Stimulated activated naive B cell treated with anti-CD40 and anti-IgM and Interleukin-4, amounts not matched to agents 10 μg/mL and 1 μg/mL and 100 μg/mL, for 72 hours (primary cell): ENCODE measurements around the gene SRD5A1.
"Not testable (repeated sequence)": the region's sequence is repeated elsewhere in the genome, so short reads cannot be mapped to it uniquely, and the experiment has no call there.

Source experiments
- ATAC-seq, 2 donors: fragments of 150-1000 bp; cut with Tn5 transposase; replicated peaks; 2 replicates each; pipeline ENCODE4 v1.10.0; 2021; ENCODE audit warnings: moderate library complexity in 1 of 2
- DNase-seq: peaks from one replicate; pipeline ENCODE4 v3.0.0; 2021
- H3K27ac Mint-ChIP-seq: one replicate; pipeline ENCODE4 v1.8.0; 2022; ENCODE audit warnings: mild to moderate bottlenecking, mixed read lengths
- H3K27me3 Mint-ChIP-seq, 2 donors: one replicate each; pipeline ENCODE4 v1.8.0; 2022; ENCODE audit warnings: mixed read lengths in 2 of 2
- H3K36me3 Mint-ChIP-seq, 2 donors: one replicate each; pipeline ENCODE4 v1.8.0; 2022; ENCODE audit warnings: mixed read lengths in 2 of 2, mild to moderate bottlenecking in 1 of 2
- H3K4me1 Mint-ChIP-seq, 2 donors: one replicate each; pipeline ENCODE4 v1.8.0; 2022; ENCODE audit warnings: mixed read lengths in 2 of 2, mild to moderate bottlenecking in 1 of 2
- H3K4me3 Mint-ChIP-seq, 2 donors: one replicate each; pipeline ENCODE4 v1.8.0; 2022; ENCODE audit warnings: mild to moderate bottlenecking in 2 of 2, mixed read lengths in 2 of 2, moderate library complexity in 1 of 2
- H3K9me3 Mint-ChIP-seq, 2 donors: one replicate each; pipeline ENCODE4 v1.8.0; 2022; ENCODE audit warnings: mixed read lengths in 2 of 2, mild to moderate bottlenecking in 1 of 2

SRD5A1 gene

GRCh38 chr5:6642655-6643054 is 9.4 kb downstream of the SRD5A1 start:
- Mint-ChIP-seq H3K9me3 (peaks cover 0 to 2% of the 10 kb centered on the region in 2 donors), H3K4me3 (no peak overlapping the region), H3K27ac (no peak overlapping the region), H3K4me1 (peaks cover 6 to 16% of the 10 kb centered on the region in 2 donors), H3K36me3 (peaks cover 32 to 50% of the 10 kb centered on the region in 2 donors), H3K27me3 (no peaks in the 10 kb centered on the region)
- no peak for ATAC-seq
- DNase-seq: no peak

GRCh38 chr5:6644794-6645241 is 11.6 kb downstream of the SRD5A1 start:
- Mint-ChIP-seq H3K27ac (no peak overlapping the region), H3K9me3 (peaks cover 0 to 3% of the 10 kb centered on the region in 2 donors), H3K4me1 (peaks cover 6 to 19% of the 10 kb centered on the region in 2 donors), H3K27me3 (no peaks in the 10 kb centered on the region), H3K36me3 (peaks cover 37 to 55% of the 10 kb centered on the region in 2 donors), H3K4me3 (no peak overlapping the region)
- ATAC-seq (no peak), DNase-seq (no peak)

GRCh38 chr5:6645571-6646362 is 12.5 kb downstream of the SRD5A1 start:
- DNase-seq, H3K4me3 Mint-ChIP-seq, H3K27me3 Mint-ChIP-seq, ATAC-seq, H3K9me3 Mint-ChIP-seq, H3K27ac Mint-ChIP-seq: not testable (repeated sequence)
- Mint-ChIP-seq H3K4me1 (peaks cover 7 to 22% of the 10 kb centered on the region in 2 donors), H3K36me3 (peaks cover 36 to 58% of the 10 kb centered on the region in 2 donors)

- DNase-seq (no peak), ATAC-seq (no peak)
- H3K4me1 Mint-ChIP-seq: peaks cover 17 to 29% of the 10 kb centered on the region in 2 donors
- peaks cover 35 to 59% of the 10 kb centered on the region in 2 donors for H3K36me3 Mint-ChIP-seq
- H3K27ac Mint-ChIP-seq: no peak overlapping the region
- H3K9me3 Mint-ChIP-seq: peaks cover 0 to 5% of the 10 kb centered on the region in 2 donors
- no peaks in the 10 kb centered on the region for H3K27me3 Mint-ChIP-seq
- H3K4me3 Mint-ChIP-seq: no peak overlapping the region
These were observed 15.9 kb downstream of the SRD5A1 start for GRCh38 chr5:6649186-6649585.

- no peak overlapping the region for H3K27ac Mint-ChIP-seq
- no peak overlapping the region for H3K4me3 Mint-ChIP-seq
- peaks cover 31 to 55% of the 10 kb centered on the region in 2 donors for H3K36me3 Mint-ChIP-seq
- H3K27me3 Mint-ChIP-seq: no peaks in the 10 kb centered on the region
- H3K9me3 Mint-ChIP-seq: peaks cover 0 to 5% of the 10 kb centered on the region in 2 donors
- H3K4me1 Mint-ChIP-seq: peaks cover 17 to 29% of the 10 kb centered on the region in 2 donors
- DNase-seq (no peak), ATAC-seq (no peak)
These were observed 16.4 kb downstream of the SRD5A1 start for GRCh38 chr5:6649681-6650080.

- Mint-ChIP-seq H3K4me3 (no peak overlapping the region), H3K4me1 (peaks cover 15 to 22% of the 10 kb centered on the region in 2 donors), H3K9me3 (peaks cover 10 to 16% of the 10 kb centered on the region in 2 donors), H3K27me3 (no peaks in the 10 kb centered on the region), H3K27ac (peak overlapping the region; percentile 22), H3K36me3 (peaks cover 43 to 59% of the 10 kb centered on the region in 2 donors)
- peak; percentile 98 to 99 for ATAC-seq
- DNase-seq: peak; percentile 65
These were observed 18.8 kb downstream of the SRD5A1 start for GRCh38 chr5:6652025-6652424.

GRCh38 chr5:6655432-6655831 is 22.2 kb downstream of the SRD5A1 start:
- H3K27ac Mint-ChIP-seq: no peak overlapping the region
- ATAC-seq (no peak), DNase-seq (no peak)
- no peaks in the 10 kb centered on the region for H3K27me3 Mint-ChIP-seq
- peaks cover 18 to 21% of the 10 kb centered on the region in 2 donors for H3K4me1 Mint-ChIP-seq
- H3K9me3 Mint-ChIP-seq: peaks cover 11 to 13% of the 10 kb centered on the region in 2 donors
- no peak overlapping the region for H3K4me3 Mint-ChIP-seq
- peaks cover 41 to 64% of the 10 kb centered on the region in 2 donors for H3K36me3 Mint-ChIP-seq

- peaks cover 41 to 64% of the 10 kb centered on the region in 2 donors for H3K36me3 Mint-ChIP-seq
- no peak for DNase-seq
- peaks cover 11 to 13% of the 10 kb centered on the region in 2 donors for H3K9me3 Mint-ChIP-seq
These were observed 23.4 kb downstream of the SRD5A1 start for GRCh38 chr5:6656680-6657079.

GRCh38 chr5:6659941-6660684 is 26.9 kb downstream of the SRD5A1 start:
- Mint-ChIP-seq H3K27me3 (no peaks in the 10 kb centered on the region), H3K4me1 (peaks cover 10 to 20% of the 10 kb centered on the region in 2 donors), H3K9me3 (peaks cover 11 to 13% of the 10 kb centered on the region in 2 donors), H3K27ac (peak overlapping the region; percentile 97), H3K36me3 (peaks cover 59 to 81% of the 10 kb centered on the region in 2 donors), H3K4me3 (peak overlapping the region; percentile 81 to 83)
- ATAC-seq (peak; percentile 89 to 91), DNase-seq (peak; percentile 49)

More at GRCh38 chr5:6656680-6657079, 23.4 kb downstream of the SRD5A1 start:
- Mint-ChIP-seq H3K27ac (no peak overlapping the region), H3K4me1 (peaks cover 16 to 26% of the 10 kb centered on the region in 2 donors), H3K27me3 (no peaks in the 10 kb centered on the region), H3K4me3 (no peak overlapping the region)
- no peak for ATAC-seq

GRCh38 chr5:6660688-6661087 is 27.4 kb downstream of the SRD5A1 start:
- H3K4me3 Mint-ChIP-seq: peak overlapping the region; percentile 81 to 83
- peaks cover 7 to 9% of the 10 kb centered on the region in 2 donors for H3K9me3 Mint-ChIP-seq
- H3K4me1 Mint-ChIP-seq: peaks cover 10 to 20% of the 10 kb centered on the region in 2 donors
- H3K36me3 Mint-ChIP-seq: peaks cover 56 to 79% of the 10 kb centered on the region in 2 donors
- peak overlapping the region; percentile 97 for H3K27ac Mint-ChIP-seq
- ATAC-seq: peak; percentile 76
- no peaks in the 10 kb centered on the region for H3K27me3 Mint-ChIP-seq
- DNase-seq: peak; percentile 24

- Mint-ChIP-seq H3K4me3 (no peak overlapping the region), H3K4me1 (no peaks in the 10 kb centered on the region), H3K27ac (no peak overlapping the region), H3K36me3 (peaks cover 67 to 80% of the 10 kb centered on the region in 2 donors), H3K27me3 (no peaks in the 10 kb centered on the region), H3K9me3 (peaks cover 0 to 3% of the 10 kb centered on the region in 2 donors)
- DNase-seq (no peak), ATAC-seq (no peak)
These were observed 33.5 kb downstream of the SRD5A1 start for GRCh38 chr5:6666762-6667161.

- no peaks in the 10 kb centered on the region for H3K4me1 Mint-ChIP-seq
- no peak overlapping the region for H3K27ac Mint-ChIP-seq
- no peak for DNase-seq
- H3K36me3 Mint-ChIP-seq: peaks cover 59 to 74% of the 10 kb centered on the region in 2 donors
- H3K27me3 Mint-ChIP-seq: no peaks in the 10 kb centered on the region
- no peak overlapping the region for H3K4me3 Mint-ChIP-seq
- no peak for ATAC-seq
- H3K9me3 Mint-ChIP-seq: peaks cover 0 to 3% of the 10 kb centered on the region in 2 donors
These were observed 34.4 kb downstream of the SRD5A1 start for GRCh38 chr5:6667648-6668047.

GRCh38 chr5:6668717-6669116 is 35.5 kb downstream of the SRD5A1 start:
- not testable (repeated sequence) for H3K4me1 Mint-ChIP-seq, H3K27me3 Mint-ChIP-seq, H3K27ac Mint-ChIP-seq, H3K4me3 Mint-ChIP-seq, ATAC-seq, H3K9me3 Mint-ChIP-seq, DNase-seq
- peaks cover 54 to 75% of the 10 kb centered on the region in 2 donors for H3K36me3 Mint-ChIP-seq

- H3K36me3 Mint-ChIP-seq: peaks cover 51 to 72% of the 10 kb centered on the region in 2 donors
- DNase-seq (no peak), ATAC-seq (no peak)
- H3K4me1 Mint-ChIP-seq: peaks cover 2 to 16% of the 10 kb centered on the region in 2 donors
- peaks cover 5 to 12% of the 10 kb centered on the region in 2 donors for H3K9me3 Mint-ChIP-seq
- H3K27me3 Mint-ChIP-seq: no peaks in the 10 kb centered on the region
- no peak overlapping the region for H3K4me3 Mint-ChIP-seq
- no peak overlapping the region for H3K27ac Mint-ChIP-seq
These were observed 39.8 kb downstream of the SRD5A1 start for GRCh38 chr5:6673031-6673430.
